OCI-LY1 (cell line): Measurements from ENCODE around the gene PAPPA.

ENCODE experiments used
- H2AFZ ChIP-seq: fragments of 200-600 bp; sonication (generic), shearing (Covaris generic); 2 replicates; pipeline ENCODE4 v1.6.0; 2014; ENCODE audit warnings: antibody characterized with exemption, mild to moderate bottlenecking, low read length
- H3F3A ChIP-seq: fragments of 200-600 bp; sonication (generic), shearing (Covaris generic); 2 replicates; pipeline ENCODE4 v1.6.0; 2014; ENCODE audit warnings: mild to moderate bottlenecking, antibody characterized with exemption, low read length, moderate library complexity; ENCODE audit not compliant: insufficient read depth
- H3K27ac ChIP-seq: fragments of 200-600 bp; sonication (generic); 2 replicates; pipeline ENCODE4 v1.5.1; 2014; ENCODE audit warnings: low read length, mixed run types, mild to moderate bottlenecking, low read depth; ENCODE audit not compliant: poor library complexity, severe bottlenecking
- H3K27me3 ChIP-seq: fragments of 200-600 bp; sonication (generic); 2 replicates; pipeline ENCODE4 v1.6.0; 2014; ENCODE audit warnings: antibody characterized with exemption, mild to moderate bottlenecking, low read length, moderate library complexity; ENCODE audit not compliant: insufficient read depth
- H3K36me3 ChIP-seq: fragments of 200-600 bp; sonication (generic); 2 replicates; pipeline ENCODE4 v1.6.1; 2014; ENCODE audit warnings: mild to moderate bottlenecking, antibody characterized with exemption, low read length, moderate library complexity, mixed read lengths; ENCODE audit not compliant: insufficient read depth
- H3K4me1 ChIP-seq: fragments of 200-600 bp; sonication (generic); 2 replicates; pipeline ENCODE4 v1.5.1; 2014; ENCODE audit warnings: mild to moderate bottlenecking, low read length, moderate library complexity; ENCODE audit not compliant: insufficient read depth, severe bottlenecking
- H3K4me2 ChIP-seq: fragments of 200-600 bp; sonication (generic), shearing (Covaris generic); 2 replicates; pipeline ENCODE4 v1.6.1; 2014; ENCODE audit warnings: low read length
- H3K4me3 ChIP-seq: fragments of 200-600 bp; sonication (generic); 2 replicates; pipeline ENCODE4 v1.5.1; 2014; ENCODE audit warnings: low read length, low read depth, mild to moderate bottlenecking, mixed read lengths; ENCODE audit not compliant: poor library complexity, severe bottlenecking
- H3K79me2 ChIP-seq: fragments of 200-600 bp; shearing (Covaris generic); 2 replicates; pipeline ENCODE4 v1.6.1; 2016; ENCODE audit warnings: mixed run types, low read length, mixed read lengths; ENCODE audit not compliant: insufficient read depth
- H3K9ac ChIP-seq: fragments of 200-600 bp; sonication (generic), shearing (Covaris generic); 2 replicates; pipeline ENCODE4 v1.6.1; 2014; ENCODE audit warnings: mild to moderate bottlenecking, low read length, mixed read lengths
- H3K9me2 ChIP-seq: fragments of 200-600 bp; sonication (generic), shearing (Covaris generic); 2 replicates; pipeline ENCODE4 v1.6.1; 2014; ENCODE audit warnings: low read depth, mild to moderate bottlenecking, low read length, mixed read lengths
- H3K9me3 ChIP-seq: fragments of 200-600 bp; shearing (Covaris generic); 2 replicates; pipeline ENCODE4 v1.6.1; 2014; ENCODE audit warnings: low read length, mixed read lengths
- H4K20me1 ChIP-seq: fragments of 200-600 bp; sonication (generic), shearing (Covaris generic); 2 replicates; pipeline ENCODE4 v1.6.0; 2016; ENCODE audit warnings: mild to moderate bottlenecking, low read length; ENCODE audit not compliant: insufficient read depth
- CTCF ChIP-seq: fragments of 200-600 bp; sonication (generic), shearing (Covaris generic); IDR thresholded peaks from 2 replicates; pipeline ENCODE4 v1.5.1; 2017; ENCODE audit warnings: mild to moderate bottlenecking, antibody characterized with exemption, low read length, moderate library complexity, mixed read lengths
- EZH2 ChIP-seq: fragments of 200-600 bp; sonication (generic), shearing (Covaris generic); IDR thresholded peaks from 2 replicates; pipeline ENCODE4 v1.8.0; 2017; ENCODE audit warnings: borderline replicate concordance, mixed run types, mild to moderate bottlenecking, antibody characterized with exemption, low read length, moderate library complexity, mixed read lengths

The PAPPA gene

GRCh38 chr9:116204252-116204882 lies 50.8 kb downstream of the PAPPA start:
- no peak overlapping the region for H3K27ac ChIP-seq

GRCh38 chr9:116207371-116208111 lies 54.0 kb downstream of the PAPPA start:
- H3F3A ChIP-seq = no peaks in the 10 kb centered on the region
- no peaks in the 10 kb centered on the region for H3K79me2 ChIP-seq
- no peak overlapping the region for H3K4me3 ChIP-seq
- no peak overlapping the region for H3K4me2 ChIP-seq
- H3K9me3 ChIP-seq = no peaks in the 10 kb centered on the region
- H3K9ac ChIP-seq = no peak overlapping the region
- no peaks in the 10 kb centered on the region for H3K27me3 ChIP-seq
- H3K9me2 ChIP-seq = no peaks in the 10 kb centered on the region
- no peak overlapping the region for H3K27ac ChIP-seq
- no peak overlapping the region for H2AFZ ChIP-seq
- no peak for TF ChIP-seq EZH2
- no peak for TF ChIP-seq CTCF
- no peaks in the 10 kb centered on the region for H3K36me3 ChIP-seq
- H3K4me1 ChIP-seq = no peaks in the 10 kb centered on the region
- H4K20me1 ChIP-seq = no peaks in the 10 kb centered on the region

More at GRCh38 chr9:116204252-116204882, 50.8 kb downstream of the PAPPA start:
- Histone ChIP-seq H4K20me1 (no peaks in the 10 kb centered on the region), H3K9me3 (no peaks in the 10 kb centered on the region), H3K9me2 (no peaks in the 10 kb centered on the region), H3K79me2 (no peaks in the 10 kb centered on the region), H3K4me3 (no peak overlapping the region), H3K4me2 (no peak overlapping the region), H3F3A (no peaks in the 10 kb centered on the region), H3K9ac (no peak overlapping the region), H3K36me3 (no peaks in the 10 kb centered on the region), H2AFZ (no peak overlapping the region), H3K27me3 (no peaks in the 10 kb centered on the region), H3K4me1 (no peaks in the 10 kb centered on the region)
- no peak for TF ChIP-seq EZH2
- TF ChIP-seq CTCF = no peak

- Histone ChIP-seq H3K4me1 (no peaks in the 10 kb centered on the region), H3K27ac (no peak overlapping the region), H2AFZ (no peak overlapping the region), H3K9me2 (no peaks in the 10 kb centered on the region), H3K9me3 (no peaks in the 10 kb centered on the region), H3K36me3 (no peaks in the 10 kb centered on the region), H3K4me3 (no peak overlapping the region), H3K79me2 (no peaks in the 10 kb centered on the region), H3K27me3 (no peaks in the 10 kb centered on the region), H3F3A (no peaks in the 10 kb centered on the region), H3K9ac (no peak overlapping the region), H3K4me2 (no peak overlapping the region), H4K20me1 (no peaks in the 10 kb centered on the region)
- no peak for TF ChIP-seq CTCF
Observed at GRCh38 chr9:116208417-116209232, 55.0 kb downstream of the PAPPA start.
